CD4-positive, alpha-beta memory T cell (primary cell): ENCODE measurements around the gene PIGN. TPM values are rescaled to one million over a fixed set of nuclear protein-coding genes. Genes with fewer than 3 reads are reported as not detected.
A peak's percentile ranks its signal among the peaks of the same experiment; 100 is the strongest.

Experiments used
- CTCF ChIA-PET: fragments of 350-600 bp; sonication (Branson Sonifier 250); formaldehyde crosslinking; loops from one replicate; lab custom pipeline; 2021; ENCODE audit warnings: inconsistent platforms; ENCODE audit not compliant: partially characterized antibody; lab: Charles Lee
- POLR2A ChIA-PET: fragments of 350-600 bp; sonication (Branson Sonifier 250); formaldehyde crosslinking; loops from one replicate; lab custom pipeline; 2021; ENCODE audit not compliant: partially characterized antibody; lab: Charles Lee
- DNase-seq, 5 donors: peaks; one replicate each; pipeline versions ENCODE4 v3.0.0 to v3.0.0-alpha.2; 2020 to 2022; ENCODE audit warnings: mixed read lengths in 1 of 5
- H3K27ac ChIP-seq: one replicate; pipeline ENCODE4 v1.7.0; 2013; ENCODE audit warnings: low read depth, low read length
- H3K27me3 ChIP-seq: 2 replicates; pipeline ENCODE4 v1.7.0; 2013; ENCODE audit warnings: mild to moderate bottlenecking, low read length, moderate library complexity; ENCODE audit not compliant: insufficient read depth
- H3K36me3 ChIP-seq: 2 replicates; pipeline ENCODE4 v1.7.0; 2013; ENCODE audit warnings: mild to moderate bottlenecking, low read length, moderate library complexity; ENCODE audit not compliant: insufficient read depth
- H3K4me1 ChIP-seq: 2 replicates; pipeline ENCODE4 v1.7.0; 2013; ENCODE audit warnings: mild to moderate bottlenecking, low read length, moderate library complexity; ENCODE audit not compliant: insufficient read depth
- H3K4me3 ChIP-seq, 2 donors: one replicate each; pipeline ENCODE4 v1.7.0; 2013; ENCODE audit warnings: low read length in 2 of 2, mild to moderate bottlenecking in 1 of 2
- H3K9me3 ChIP-seq, 2 donors: one replicate each; pipeline ENCODE4 v1.7.0; 2013; ENCODE audit warnings: low read length in 2 of 2, control low read depth in 1 of 2; ENCODE audit not compliant: control insufficient read depth in 1 of 2
- H3K27ac Mint-ChIP-seq, 7 donors: one replicate each; pipeline ENCODE4 v1.8.0; 2020 to 2021; ENCODE audit warnings: mixed read lengths in 7 of 7, mild to moderate bottlenecking in 6 of 7, inconsistent platforms in 3 of 7, moderate library complexity in 3 of 7
- H3K27me3 Mint-ChIP-seq, 2 donors: one replicate each; pipeline ENCODE4 v1.8.0; 2020 to 2021; ENCODE audit warnings: mixed read lengths in 2 of 2
- H3K36me3 Mint-ChIP-seq, 2 donors: one replicate each; pipeline ENCODE4 v1.8.0; 2020 to 2021; ENCODE audit warnings: mixed read lengths in 2 of 2, inconsistent platforms in 1 of 2, mild to moderate bottlenecking in 1 of 2
- H3K4me1 Mint-ChIP-seq, 4 donors: one replicate each; pipeline ENCODE4 v1.8.0; 2020 to 2021; ENCODE audit warnings: mixed read lengths in 4 of 4, mild to moderate bottlenecking in 1 of 4
- H3K4me3 Mint-ChIP-seq, 8 donors: one replicate each; pipeline ENCODE4 v1.8.0; 2020 to 2021; ENCODE audit warnings: mixed read lengths in 8 of 8, mild to moderate bottlenecking in 7 of 8, moderate library complexity in 6 of 8, inconsistent platforms in 3 of 8
- H3K9me3 Mint-ChIP-seq, 8 donors: one replicate each; pipeline ENCODE4 v1.8.0; 2020 to 2021; ENCODE audit warnings: mixed read lengths in 8 of 8, mild to moderate bottlenecking in 5 of 8, inconsistent platforms in 3 of 8, moderate library complexity in 1 of 8
- intact Hi-C: fragments of 100-400 bp; cut with micrococcal nuclease; formaldehyde crosslinking; loops from one replicate; pipeline ENCODE4 v1.15.1; 2023
- polyA plus RNA-seq, 2 donors: library from polyadenylated mRNA; unstranded; fragments of 300-500 nt; fragmentation: Illumina TruSeq; gene quantifications; one replicate each; pipeline ENCODE4 v1.2.3, GENCODE V29; 2021
- total RNA-seq, 2 experiments: library from RNA; stranded (reverse); gene quantifications; one replicate each; pipeline ENCODE4 v1.2.3, GENCODE V29; 2021

PIGN gene
- total and polyA plus RNA-seq, 4 experiments from 2014 or later: 12.9 to 31.0 (median 21.5) TPM

DNA sequence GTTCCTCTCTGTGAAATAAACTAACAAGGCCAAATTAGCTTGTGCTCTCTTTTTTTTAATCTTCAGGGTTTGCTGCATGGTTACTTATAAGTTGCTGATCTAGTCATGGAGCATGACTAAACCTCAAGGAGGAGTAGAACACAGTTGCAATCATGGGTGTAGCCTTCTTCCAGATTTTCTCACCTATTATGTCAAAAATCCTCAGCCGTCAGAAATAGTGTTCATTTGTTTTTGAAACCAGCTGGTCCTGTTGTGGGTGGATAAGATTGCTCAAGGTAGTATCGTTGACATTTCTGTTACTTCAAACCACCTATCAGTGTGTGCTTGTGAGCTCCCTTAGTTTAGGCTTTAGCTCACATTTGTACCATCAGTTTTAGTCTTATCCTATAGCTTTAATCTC, 11.4 kb upstream of the PIGN start:
- peaks cover 2 to 3% of the 10 kb centered on the region in 2 donors for H3K36me3 Mint-ChIP-seq
- Histone ChIP-seq H3K36me3 (no peaks in the 10 kb centered on the region), H3K4me3 (no peak overlapping the region), H3K27me3 (no peaks in the 10 kb centered on the region), H3K9me3 (no peaks in the 10 kb centered on the region), H3K27ac (no peak overlapping the region), H3K4me1 (peaks cover 59% of the 10 kb centered on the region)
- H3K4me3 Mint-ChIP-seq: peak overlapping the region in 3 of 8 donors; percentile 13 to 58 (median 40)
- H3K27ac Mint-ChIP-seq: peak overlapping the region in 6 of 7 donors; percentile 12 to 64 (median 34)
- no peak for DNase-seq
- H3K4me1 Mint-ChIP-seq: peaks cover 45 to 69% (median 57%) of the 10 kb centered on the region in 4 donors
- H3K9me3 Mint-ChIP-seq: no peaks in the 10 kb centered on the region
- intact Hi-C loops: no loop called here
- POLR2A ChIA-PET: interaction anchor here (3.6 kb wide), 1 partner anchor 11 kb away, joined by 21 read pairs; the partner anchor contains the start of genes PIGN and RELCH
- CTCF ChIA-PET: interaction anchor here (2.3 to 4.0 kb wide), 2 partner anchors 11 to 51 kb away, joined by 7 to 38 read pairs; partner anchors contain the start of genes PIGN and RELCH
- H3K27me3 Mint-ChIP-seq: no peaks in the 10 kb centered on the region

DNA sequence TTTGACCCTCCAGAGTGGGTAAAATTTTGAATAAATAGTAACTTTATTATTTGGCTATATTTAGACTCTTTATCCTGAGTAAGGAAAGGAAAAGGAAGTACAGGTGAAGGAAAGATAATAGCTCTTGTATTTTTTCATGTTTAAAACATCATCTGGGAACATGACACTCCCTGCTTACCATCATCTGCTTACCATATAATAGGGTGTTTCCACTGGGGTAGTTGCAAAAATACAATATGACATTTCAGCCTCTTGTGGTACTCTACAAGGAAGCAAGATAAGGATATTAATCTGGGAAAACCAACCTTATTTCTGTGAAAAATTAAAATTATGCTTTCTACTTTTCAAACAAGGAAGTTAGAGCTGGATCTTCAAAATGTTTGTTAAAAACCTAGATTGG, 10.1 kb upstream of the PIGN start:
- Mint-ChIP-seq H3K27ac (no peak overlapping the region), H3K27me3 (no peaks in the 10 kb centered on the region), H3K4me1 (peaks cover 55 to 82% (median 65%) of the 10 kb centered on the region in 4 donors), H3K4me3 (peak overlapping the region in 2 of 8 donors; percentile 2 to 3), H3K36me3 (peaks cover 4 to 9% of the 10 kb centered on the region in 2 donors), H3K9me3 (peaks cover 0 to 2% (median 0%) of the 10 kb centered on the region in 8 donors)
- Histone ChIP-seq H3K36me3 (no peaks in the 10 kb centered on the region), H3K4me3 (no peak overlapping the region), H3K4me1 (peaks cover 72% of the 10 kb centered on the region), H3K27me3 (no peaks in the 10 kb centered on the region), H3K9me3 (no peaks in the 10 kb centered on the region), H3K27ac (no peak overlapping the region)
- ChIA-PET CTCF (interaction anchor here (1.1 to 4.0 kb wide), 3 partner anchors 10 to 52 kb away, joined by 4 to 38 read pairs (median 7); partner anchors contain the start of genes PIGN and RELCH), POLR2A (interaction anchor here (3.6 kb wide), 1 partner anchor 10 kb away, joined by 21 read pairs; the partner anchor contains the start of genes PIGN and RELCH)
- no peak for DNase-seq
- intact Hi-C loops: no loop called here

DNA sequence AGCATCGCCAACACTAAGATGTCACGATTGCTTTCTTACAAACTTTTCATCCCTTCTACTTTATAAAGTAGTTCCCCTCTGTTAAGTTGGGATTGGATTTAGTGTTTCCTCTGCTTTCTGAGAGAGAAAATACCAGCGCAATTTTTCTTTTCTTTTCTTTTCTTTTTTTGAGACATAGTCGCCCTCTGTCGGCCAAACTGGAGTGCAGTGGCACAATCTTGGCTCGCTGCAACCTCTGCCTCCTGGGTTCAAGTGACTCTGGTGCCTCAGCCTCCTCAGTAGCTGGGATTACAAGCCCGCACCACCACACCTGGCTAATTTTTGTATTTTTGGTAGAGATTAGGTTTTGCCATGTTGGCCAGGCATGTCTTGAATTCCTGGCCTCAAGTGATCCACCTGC, 9.2 kb upstream of the PIGN start:
- Histone ChIP-seq H3K36me3 (no peaks in the 10 kb centered on the region), H3K27ac (no peak overlapping the region), H3K27me3 (no peaks in the 10 kb centered on the region), H3K9me3 (no peaks in the 10 kb centered on the region), H3K4me1 (peaks cover 81% of the 10 kb centered on the region), H3K4me3 (no peak overlapping the region)
- H3K27me3 Mint-ChIP-seq: no peaks in the 10 kb centered on the region
- H3K27ac Mint-ChIP-seq: no peak overlapping the region
- H3K9me3 Mint-ChIP-seq: peaks cover 0 to 2% (median 0%) of the 10 kb centered on the region in 8 donors
- H3K4me1 Mint-ChIP-seq: peaks cover 64 to 91% (median 74%) of the 10 kb centered on the region in 4 donors
- ChIA-PET POLR2A (no interaction called here), CTCF (interaction anchor here (1.1 kb wide), 1 partner anchor 13 kb away, joined by 3 read pairs; no protein-coding TSS in a partner anchor)
- H3K36me3 Mint-ChIP-seq: peaks cover 11% of the 10 kb centered on the region in 2 donors
- peak overlapping the region in 2 of 8 donors; percentile 24 to 29 for H3K4me3 Mint-ChIP-seq
- intact Hi-C loops: no loop called here
- DNase-seq: no peak

DNA sequence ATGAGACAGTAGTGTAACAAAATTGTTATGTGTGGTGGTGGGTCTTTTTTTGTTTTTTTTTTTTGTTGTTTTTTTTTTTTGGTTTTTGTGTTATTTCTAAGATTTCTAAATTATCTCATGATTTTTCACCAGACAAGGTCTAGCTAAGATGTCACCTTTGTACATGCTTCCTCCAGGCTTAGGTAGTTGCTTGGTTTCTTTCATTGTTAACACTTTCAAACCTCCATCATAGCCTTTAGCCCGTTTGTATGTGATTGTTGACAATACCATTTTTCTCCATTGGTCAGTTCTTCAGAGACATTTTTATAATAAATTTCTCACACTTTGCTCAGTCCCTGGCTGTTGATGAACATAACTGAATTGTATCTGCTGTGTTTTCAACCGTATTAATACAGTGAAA, 2.4 kb upstream of the PIGN start:
- Mint-ChIP-seq H3K9me3 (peaks cover 0 to 2% (median 0%) of the 10 kb centered on the region in 8 donors), H3K27ac (peak overlapping the region in 3 of 7 donors; percentile 7 to 22 (median 19)), H3K4me1 (peaks cover 54 to 91% (median 74%) of the 10 kb centered on the region in 4 donors), H3K4me3 (peak overlapping the region; percentile 94 to 99 (median 99)), H3K27me3 (no peaks in the 10 kb centered on the region), H3K36me3 (peaks cover 8 to 36% of the 10 kb centered on the region in 2 donors)
- no peak overlapping the region for H3K27ac ChIP-seq
- no peaks in the 10 kb centered on the region for H3K36me3 ChIP-seq
- CTCF ChIA-PET: interaction anchor here (0.9 kb wide), 1 partner anchor 60 kb away, joined by 3 read pairs; no protein-coding TSS in a partner anchor
- peaks cover 74% of the 10 kb centered on the region for H3K4me1 ChIP-seq
- H3K27me3 ChIP-seq: no peaks in the 10 kb centered on the region
- POLR2A ChIA-PET: no interaction called here
- no peak for DNase-seq
- no peak overlapping the region for H3K4me3 ChIP-seq
- intact Hi-C loops: loop anchor here (5.0 kb wide), 2 partner anchors 793 to 1233 kb away; partner anchors contain the start of gene VPS4B
- no peaks in the 10 kb centered on the region for H3K9me3 ChIP-seq

DNA sequence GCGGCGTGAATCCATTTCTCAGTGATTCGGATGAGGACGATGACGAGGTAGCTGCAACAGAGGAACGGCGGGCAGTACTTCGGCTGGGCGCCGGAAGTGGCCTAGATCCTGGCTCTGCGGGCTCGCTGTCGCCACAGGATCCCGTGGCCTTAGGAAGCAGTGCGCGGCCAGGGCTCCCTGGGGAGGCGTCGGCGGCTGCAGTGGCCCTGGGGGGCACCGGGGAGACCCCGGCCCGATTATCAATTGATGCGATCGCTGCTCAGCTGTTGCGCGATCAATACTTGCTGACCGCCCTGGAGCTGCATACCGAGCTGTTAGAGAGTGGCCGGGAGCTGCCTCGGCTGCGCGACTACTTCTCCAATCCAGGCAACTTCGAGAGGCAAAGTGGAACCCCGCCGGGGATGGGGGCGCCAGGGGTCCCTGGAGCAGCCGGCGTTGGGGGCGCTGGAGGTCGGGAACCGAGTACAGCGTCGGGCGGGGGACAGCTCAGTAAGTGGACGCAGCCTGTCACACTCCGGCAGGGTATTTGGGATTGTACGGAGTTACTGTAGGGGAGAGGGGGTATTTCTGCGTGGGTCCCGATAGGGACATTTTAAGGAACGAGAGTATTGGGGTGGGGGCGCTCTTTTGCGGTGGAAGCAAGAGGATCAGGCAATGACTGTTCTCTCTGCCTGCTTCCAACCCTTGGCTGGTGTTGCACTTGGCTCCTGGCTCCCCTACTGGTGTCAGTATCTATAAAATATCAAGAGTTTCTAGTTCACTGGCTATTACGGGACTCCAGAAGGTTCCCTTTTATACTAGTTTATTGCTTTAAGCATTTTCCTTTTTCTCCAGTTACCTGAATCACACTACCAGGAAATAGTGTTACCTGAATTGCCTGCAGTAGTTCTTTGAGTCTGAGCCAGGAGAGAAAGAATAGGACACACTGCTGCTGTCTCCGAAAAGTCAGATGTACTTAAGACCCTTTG, 971 bp upstream of the PIGN start:
- peaks cover 11 to 35% of the 10 kb centered on the region in 2 donors for H3K36me3 Mint-ChIP-seq
- CTCF ChIA-PET: interaction anchor here (0.9 to 9.1 kb wide), 8 partner anchors 10 to 238 kb away, joined by 4 to 191 read pairs (median 6); no protein-coding TSS in a partner anchor
- H3K9me3 ChIP-seq: no peaks in the 10 kb centered on the region
- H3K27me3 Mint-ChIP-seq: no peaks in the 10 kb centered on the region
- H3K4me3 Mint-ChIP-seq: peak overlapping the region; percentile 94 to 99 (median 99)
- POLR2A ChIA-PET: interaction anchor here (0.6 to 2.5 kb wide), 19 partner anchors 11 to 1134 kb away, joined by 3 to 23 read pairs (median 4); partner anchors contain the start of genes BCL2, PHLPP1 and ZCCHC2
- H3K4me3 ChIP-seq: peak overlapping the region; percentile 76 to 100
- H3K36me3 ChIP-seq: no peaks in the 10 kb centered on the region
- peak overlapping the region; percentile 63 for H3K27ac ChIP-seq
- DNase-seq: peak in 4 of 5 donors; percentile 18 to 40 (median 22)
- intact Hi-C loops: loop anchor here (1.0 to 5.0 kb wide), 7 partner anchors 61 to 1782 kb away; partner anchors contain the start of genes PHLPP1, SERPINB8 and VPS4B
- no peaks in the 10 kb centered on the region for H3K27me3 ChIP-seq
- H3K27ac Mint-ChIP-seq: peak overlapping the region; percentile 95 to 97 (median 96)
- peaks cover 48 to 82% (median 66%) of the 10 kb centered on the region in 4 donors for H3K4me1 Mint-ChIP-seq
- H3K4me1 ChIP-seq: peaks cover 65% of the 10 kb centered on the region
- H3K9me3 Mint-ChIP-seq: peaks cover 0 to 2% (median 0%) of the 10 kb centered on the region in 8 donors

DNA sequence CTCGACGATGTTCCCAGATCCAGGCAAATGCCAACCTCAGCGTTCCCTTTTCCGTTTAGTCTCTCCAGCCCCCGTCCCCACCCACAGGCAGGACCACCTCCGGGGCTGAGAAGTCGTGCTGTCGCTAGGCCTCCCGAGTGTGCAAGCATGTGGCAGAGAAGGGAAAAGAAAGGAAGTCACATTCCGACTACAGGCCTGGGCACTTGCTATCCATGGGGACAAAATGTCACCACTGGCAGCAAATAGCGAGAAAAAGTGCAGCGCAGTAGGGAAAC, 420 bp downstream of the PIGN start:
- ChIA-PET POLR2A (interaction anchor here (0.9 to 2.5 kb wide), 16 partner anchors 12 to 1136 kb away, joined by 3 to 23 read pairs (median 6); partner anchors contain the start of genes BCL2, PHLPP1 and ZCCHC2), CTCF (interaction anchor here (0.9 to 9.1 kb wide), 8 partner anchors 11 to 239 kb away, joined by 4 to 191 read pairs (median 6); no protein-coding TSS in a partner anchor)
- Mint-ChIP-seq H3K4me3 (peak overlapping the region; percentile 94 to 99 (median 99)), H3K27ac (peak overlapping the region; percentile 95 to 97 (median 96)), H3K4me1 (peaks cover 36 to 68% (median 52%) of the 10 kb centered on the region in 4 donors), H3K9me3 (no peaks in the 10 kb centered on the region), H3K36me3 (peaks cover 9 to 30% of the 10 kb centered on the region in 2 donors), H3K27me3 (no peaks in the 10 kb centered on the region)
- Histone ChIP-seq H3K4me3 (peak overlapping the region; percentile 76 to 100), H3K27me3 (no peaks in the 10 kb centered on the region), H3K36me3 (no peaks in the 10 kb centered on the region), H3K27ac (peak overlapping the region; percentile 79), H3K9me3 (no peaks in the 10 kb centered on the region), H3K4me1 (peaks cover 51% of the 10 kb centered on the region)
- DNase-seq: no peak
- intact Hi-C loops: loop anchor here (5.0 kb wide), 2 partner anchors 796 to 1236 kb away; partner anchors contain the start of gene VPS4B
